Measurements from ENCODE around the gene HAUS8. TPM values are rescaled to one million over a fixed set of nuclear protein-coding genes. Genes with fewer than 3 reads are reported as not detected.

HAUS8 gene
- total RNA-seq, 1 donor from 2014 or later, result 8.1 TPM

- Histone ChIP-seq H3K9me3 (no peaks in the 10 kb centered on the region), H3K4me3 (no peak overlapping the region), H3K27ac (peak overlapping the region; percentile 42), H3K36me3 (no peaks in the 10 kb centered on the region), H3K4me1 (peaks cover 52% of the 10 kb centered on the region), H3K27me3 (no peaks in the 10 kb centered on the region)
- DNase-seq (no peak), ATAC-seq (no peak)
- TF ChIP-seq CTCF (IDR thresholded peaks at IDR 0.05), result no peak
- intact Hi-C loops (cut with DNase I), result no loop called here
Measured at GRCh38 chr19:17081672-17082630, 6.7 kb upstream of the HAUS8 start.

DNA sequence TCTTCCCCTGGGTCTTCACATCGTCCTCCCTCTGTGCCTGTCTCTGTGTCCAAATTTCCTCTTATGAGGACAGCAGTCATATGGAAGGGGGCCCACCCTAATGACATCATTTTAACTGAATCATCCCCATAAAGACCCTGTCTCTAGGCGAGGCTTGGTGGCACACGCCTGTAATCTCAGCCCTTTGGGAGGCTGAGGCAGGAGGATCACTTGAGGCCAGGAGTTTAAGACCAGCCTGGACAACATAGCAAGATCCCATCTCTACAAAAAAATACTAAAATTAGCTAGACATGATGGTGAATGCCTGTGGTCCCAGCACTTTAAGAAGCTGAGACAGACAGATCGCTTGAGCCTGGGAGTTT, 5.2 kb upstream of the HAUS8 start:
- intact Hi-C loops (cut with DNase I), result no loop called here
- Histone ChIP-seq H3K4me3 (peak overlapping the region; percentile 30), H3K4me1 (peaks cover 58% of the 10 kb centered on the region)

GRCh38 chr19:17079710-17080439, 4.6 kb upstream of the HAUS8 start:
- no peaks in the 10 kb centered on the region for H3K9me3 ChIP-seq
- intact Hi-C loops (cut with DNase I), result no loop called here
- no peak for DNase-seq
- peak overlapping the region; percentile 49 for H3K27ac ChIP-seq
- peak; percentile 49 for TF ChIP-seq CTCF (IDR thresholded peaks at IDR 0.05)
- H3K36me3 ChIP-seq, result no peaks in the 10 kb centered on the region
- H3K27me3 ChIP-seq, result no peaks in the 10 kb centered on the region
- ATAC-seq, result peak; percentile 4
- peak overlapping the region; percentile 30 for H3K4me3 ChIP-seq
- H3K4me1 ChIP-seq, result peaks cover 58% of the 10 kb centered on the region

More for the DNA sequence above, 5.2 kb upstream of the HAUS8 start:
- DNase-seq, result no peak
- no peak for ATAC-seq
- TF ChIP-seq CTCF (IDR thresholded peaks at IDR 0.05), result no peak
- Histone ChIP-seq H3K27me3 (no peaks in the 10 kb centered on the region), H3K36me3 (no peaks in the 10 kb centered on the region), H3K27ac (peak overlapping the region; percentile 49), H3K9me3 (no peaks in the 10 kb centered on the region)

GRCh38 chr19:17078920-17079709, 3.9 kb upstream of the HAUS8 start:
- no peak for TF ChIP-seq CTCF (IDR thresholded peaks at IDR 0.05)
- intact Hi-C loops (cut with DNase I), result no loop called here
- no peaks in the 10 kb centered on the region for H3K9me3 ChIP-seq
- H3K36me3 ChIP-seq, result no peaks in the 10 kb centered on the region
- peak overlapping the region; percentile 30 for H3K4me3 ChIP-seq
- H3K4me1 ChIP-seq, result peaks cover 62% of the 10 kb centered on the region
- ATAC-seq (no peak), DNase-seq (no peak)
- H3K27ac ChIP-seq, result peak overlapping the region; percentile 49
- no peaks in the 10 kb centered on the region for H3K27me3 ChIP-seq
